ENCODE results near the gene TNS1. TPM values are rescaled to one million over a fixed set of nuclear protein-coding genes. Genes with fewer than 3 reads are reported as not detected.

TNS1 gene
- total RNA-seq, 1 donor from 2014 or later: 7.9 TPM

DNA sequence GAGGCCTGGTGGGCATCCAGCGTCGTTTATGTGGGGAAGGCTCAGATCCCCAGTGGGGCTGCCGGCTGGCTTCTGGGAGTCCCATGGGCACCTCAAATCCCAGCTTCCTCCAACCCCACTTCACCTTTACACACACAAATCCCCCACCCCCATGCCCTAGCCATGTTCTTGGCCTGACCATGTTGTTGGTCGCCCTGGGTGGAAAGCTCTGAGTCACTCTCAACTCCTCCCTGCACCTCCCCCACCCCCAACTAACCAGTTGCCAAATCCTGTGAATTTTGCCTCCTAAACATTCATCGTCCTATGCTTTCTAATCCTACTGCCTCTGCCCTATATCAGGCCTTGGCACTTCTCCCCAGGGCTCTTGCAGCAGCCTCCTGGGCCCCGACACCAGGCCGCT lies 6.4 kb downstream of the TNS1 start:
- Mint-ChIP-seq H3K27ac (no peak overlapping the region), H3K9me3 (ENCODE audit: low read depth) (no peaks in the 10 kb centered on the region), H3K36me3 (ENCODE audit: insufficient read depth) (no peaks in the 10 kb centered on the region), H3K4me3 (ENCODE audit: low read depth) (no peak overlapping the region), H3K4me1 (ENCODE audit: low read depth) (peaks cover 6% of the 10 kb centered on the region), H3K27me3 (peaks cover 38% of the 10 kb centered on the region)
- no peak for TF ChIP-seq CTCF (IDR thresholded peaks at IDR 0.05; ENCODE audit: unreplicated experiment)
- DNase-seq (ENCODE audit: low spot score, unreplicated experiment): no peak

DNA sequence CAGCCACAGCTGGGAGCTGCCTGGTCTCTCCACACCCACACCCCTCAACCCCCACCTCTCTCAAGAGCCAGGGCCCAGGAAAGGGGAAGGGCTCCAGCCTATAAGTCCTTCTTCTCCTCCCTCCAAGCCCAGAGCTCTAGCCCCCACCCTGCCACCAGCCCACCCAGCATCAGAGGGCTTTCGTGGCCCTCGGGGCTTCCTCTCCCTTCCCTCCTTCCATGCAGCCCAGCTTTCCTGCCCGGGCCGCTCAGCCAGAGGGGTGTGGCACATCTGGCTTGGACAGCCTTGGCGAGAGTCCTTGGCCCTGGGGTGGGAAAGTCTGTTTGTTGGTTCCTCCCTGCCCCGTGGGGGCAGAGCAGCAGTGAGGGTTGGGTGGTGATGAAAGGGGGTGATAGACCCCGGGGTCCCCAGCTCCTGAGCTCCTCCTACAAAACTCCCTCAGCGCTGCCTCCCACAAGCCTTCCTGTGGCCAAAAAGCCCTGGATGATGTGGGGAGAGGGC lies 7.0 kb downstream of the TNS1 start:
- Mint-ChIP-seq H3K36me3 (ENCODE audit: insufficient read depth) (no peaks in the 10 kb centered on the region), H3K9me3 (ENCODE audit: low read depth) (no peaks in the 10 kb centered on the region), H3K27ac (no peak overlapping the region), H3K27me3 (peaks cover 36% of the 10 kb centered on the region), H3K4me1 (ENCODE audit: low read depth) (peaks cover 6% of the 10 kb centered on the region), H3K4me3 (ENCODE audit: low read depth) (no peak overlapping the region)
- no peak for TF ChIP-seq CTCF (IDR thresholded peaks at IDR 0.05; ENCODE audit: unreplicated experiment)
- no peak for DNase-seq (ENCODE audit: low spot score, unreplicated experiment)

GRCh38 chr2:217994776-217995274 lies 8.0 kb downstream of the TNS1 start:
- no peak for TF ChIP-seq CTCF (IDR thresholded peaks at IDR 0.05; ENCODE audit: unreplicated experiment)
- Mint-ChIP-seq H3K9me3 (ENCODE audit: low read depth) (no peaks in the 10 kb centered on the region), H3K27me3 (peaks cover 36% of the 10 kb centered on the region), H3K27ac (no peak overlapping the region), H3K36me3 (ENCODE audit: insufficient read depth) (no peaks in the 10 kb centered on the region), H3K4me1 (ENCODE audit: low read depth) (peaks cover 6% of the 10 kb centered on the region), H3K4me3 (ENCODE audit: low read depth) (no peak overlapping the region)
- no peak for DNase-seq (ENCODE audit: low spot score, unreplicated experiment)

DNA sequence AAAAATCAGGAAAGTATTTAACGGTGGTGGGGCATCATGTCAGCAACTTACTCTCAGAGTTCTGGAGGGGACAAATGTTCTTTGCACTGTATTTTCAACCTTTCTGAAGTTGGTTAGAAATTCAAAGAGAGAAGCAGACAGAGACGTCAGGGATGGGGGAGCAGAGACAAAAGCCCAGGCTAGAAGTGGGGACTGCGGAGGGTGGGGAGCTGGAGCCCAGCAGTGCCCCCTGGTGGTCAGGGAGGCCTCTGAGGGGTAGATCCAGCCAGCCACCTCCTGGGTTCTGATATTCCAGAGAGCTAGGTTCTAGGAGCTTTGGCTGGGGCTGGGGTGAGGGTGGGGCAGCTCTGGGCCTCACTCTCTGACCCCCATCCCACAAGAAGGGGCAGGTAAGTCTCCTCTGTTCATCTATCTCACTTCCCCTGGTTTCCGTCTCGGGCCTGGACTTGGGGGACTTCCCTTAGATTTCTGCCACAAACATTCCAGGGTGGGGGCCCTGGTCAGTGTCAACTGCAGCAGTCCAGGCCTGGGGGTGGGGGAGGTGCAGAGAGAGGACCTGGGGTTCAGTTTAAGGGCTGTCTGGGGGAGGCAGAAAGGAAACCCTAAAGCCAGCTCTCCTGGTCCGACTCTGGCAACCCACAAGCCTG lies 8.9 kb downstream of the TNS1 start:
- Mint-ChIP-seq H3K4me1 (ENCODE audit: low read depth) (peaks cover 6% of the 10 kb centered on the region), H3K27ac (no peak overlapping the region), H3K27me3 (peaks cover 32% of the 10 kb centered on the region), H3K9me3 (ENCODE audit: low read depth) (no peaks in the 10 kb centered on the region), H3K36me3 (ENCODE audit: insufficient read depth) (no peaks in the 10 kb centered on the region), H3K4me3 (ENCODE audit: low read depth) (no peak overlapping the region)
- peak; percentile 67 for DNase-seq (ENCODE audit: low spot score, unreplicated experiment)
- TF ChIP-seq CTCF (IDR thresholded peaks at IDR 0.05; ENCODE audit: unreplicated experiment): peak; percentile 86

DNA sequence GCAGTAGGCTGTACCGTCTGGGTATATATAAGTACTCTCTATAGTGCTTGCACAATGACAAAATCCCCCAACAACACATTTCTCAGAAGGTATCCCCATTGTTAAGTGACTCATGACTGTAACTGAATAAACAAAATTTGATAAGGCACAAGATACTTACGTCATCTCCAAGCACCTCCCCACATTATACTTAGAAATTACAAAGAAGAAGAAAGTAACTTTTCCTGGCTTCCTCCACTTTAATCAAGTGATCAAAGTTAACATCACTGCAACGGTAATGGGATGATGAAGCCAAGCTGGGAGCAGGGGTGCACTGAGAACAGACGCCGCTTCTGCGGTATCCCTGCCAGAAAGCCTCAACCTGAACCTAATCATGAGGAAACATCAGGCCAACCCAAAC lies 9.7 kb downstream of the TNS1 start:
- peaks cover 32% of the 10 kb centered on the region for H3K27me3 Mint-ChIP-seq
- no peak for TF ChIP-seq CTCF (IDR thresholded peaks at IDR 0.05; ENCODE audit: unreplicated experiment)
- H3K9me3 Mint-ChIP-seq (ENCODE audit: low read depth): no peaks in the 10 kb centered on the region
- H3K27ac Mint-ChIP-seq: no peak overlapping the region
- DNase-seq (ENCODE audit: low spot score, unreplicated experiment): no peak
- H3K4me3 Mint-ChIP-seq (ENCODE audit: low read depth): no peak overlapping the region
- H3K4me1 Mint-ChIP-seq (ENCODE audit: low read depth): peaks cover 13% of the 10 kb centered on the region
- no peaks in the 10 kb centered on the region for H3K36me3 Mint-ChIP-seq (ENCODE audit: insufficient read depth)
